Activated CD4-positive, alpha-beta T cell treated with anti-CD3 and anti-CD28 coated beads for 36 hours (primary cell): Measurements from ENCODE around the gene TMEM54. TPM values are rescaled to one million over a fixed set of nuclear protein-coding genes. Genes with fewer than 3 reads are reported as not detected.

Source experiments
- ATAC-seq: fragments of 200-7000 bp; cut with Tn5 transposase; one replicate; pipeline ENCODE4 v1.10.0; 2021; ENCODE audit warnings: mild to moderate bottlenecking, moderate library complexity
- CTCF ChIA-PET: fragments of 350-600 bp; sonication (Branson Sonifier 250); formaldehyde crosslinking; loops from one replicate; lab custom pipeline; 2021; ENCODE audit warnings: antibody characterized with exemption; lab: Charles Lee
- POLR2A ChIA-PET: fragments of 350-600 bp; sonication (Branson Sonifier 250); formaldehyde crosslinking; loops from one replicate; lab custom pipeline; 2021; ENCODE audit warnings: antibody characterized with exemption, inconsistent platforms; lab: Charles Lee
- DNase-seq: peaks from one replicate; pipeline ENCODE4 v3.0.0-alpha.2; 2020
- H3K27ac Mint-ChIP-seq: one replicate; pipeline ENCODE4 v1.8.0; 2021; ENCODE audit warnings: mixed read lengths
- H3K27me3 Mint-ChIP-seq: one replicate; pipeline ENCODE4 v1.8.0; 2021; ENCODE audit warnings: mixed read lengths
- H3K36me3 Mint-ChIP-seq: one replicate; pipeline ENCODE4 v1.8.0; 2021; ENCODE audit warnings: low read depth, mixed read lengths
- H3K4me1 Mint-ChIP-seq: one replicate; pipeline ENCODE4 v1.8.0; 2021; ENCODE audit warnings: mixed read lengths
- H3K4me3 Mint-ChIP-seq: one replicate; pipeline ENCODE4 v1.8.0; 2021; ENCODE audit warnings: mild to moderate bottlenecking, moderate library complexity, mixed read lengths
- H3K9me3 Mint-ChIP-seq: one replicate; pipeline ENCODE4 v1.8.0; 2021; ENCODE audit warnings: low read depth, mixed read lengths
- intact Hi-C, 2 experiments: fragments of 100-400 bp; cut with DNase I in 1 of 2; cut with micrococcal nuclease in 1 of 2; formaldehyde crosslinking; loops; one replicate each; pipeline versions ENCODE4 v1.14.2 to v1.15.1; 2022 to 2024; cut with DNase I, micrococcal nuclease
- total RNA-seq, 2 experiments: library from RNA; stranded (reverse); gene quantifications; one replicate each; pipeline ENCODE4 v1.2.3, GENCODE V29; 2021

TMEM54 gene
- total RNA-seq, result 1 to 10 TPM; 1.4 to 1.7 TPM

- intact Hi-C loops, result no loop called here
- H3K4me3 Mint-ChIP-seq, result peak within 1 kb of the TSS; percentile 65
- H3K4me1 Mint-ChIP-seq, result peaks cover 6% of the 10 kb centered on the region
- H3K9me3 Mint-ChIP-seq, result no peaks in the 10 kb centered on the region
- ChIA-PET CTCF (interaction anchor here (0.7 kb wide), 1 partner anchor 154 kb away, joined by 3 read pairs; no protein-coding TSS in a partner anchor), POLR2A (no interaction called here)
- peak; percentile 64 for ATAC-seq
- H3K36me3 Mint-ChIP-seq, result no peaks in the 10 kb centered on the region
- H3K27ac Mint-ChIP-seq, result no peak within 1 kb of the TSS
- peaks cover 38% of the 10 kb centered on the region for H3K27me3 Mint-ChIP-seq
- DNase-seq, result peak; percentile 38
These were observed at the start of gene TMEM54 for GRCh38 chr1:32900956-32901822. TSS of gene TMEM54 (minus strand) at chr1:32901389. CDS start at chr1:32901238, 151 bp downstream.

GRCh38 chr1:32949519-32949918 is 48.3 kb upstream of the TMEM54 start:
- intact Hi-C loops, result loop anchor here in 1 of 2 experiments (5.0 kb wide), 1 partner anchor 48 kb away; no protein-coding TSS in a partner anchor
- DNase-seq (no peak), ATAC-seq (no peak)
- Mint-ChIP-seq H3K4me1 (peaks cover 9% of the 10 kb centered on the region), H3K4me3 (no peak overlapping the region), H3K36me3 (peaks cover 22% of the 10 kb centered on the region), H3K27me3 (no peaks in the 10 kb centered on the region), H3K27ac (no peak overlapping the region), H3K9me3 (no peaks in the 10 kb centered on the region)
- ChIA-PET POLR2A (no interaction called here), CTCF (interaction anchor here (1.0 to 2.2 kb wide), 3 partner anchors 8 to 17 kb away, joined by 3 to 8 read pairs (median 4); no protein-coding TSS in a partner anchor)

GRCh38 chr1:32948905-32949304 is 47.7 kb upstream of the TMEM54 start:
- H3K27ac Mint-ChIP-seq, result peak overlapping the region; percentile 5
- POLR2A ChIA-PET, result interaction anchor here (0.5 kb wide), 1 partner anchor 105 kb away, joined by 4 read pairs; no protein-coding TSS in a partner anchor
- H3K27me3 Mint-ChIP-seq, result no peaks in the 10 kb centered on the region
- ATAC-seq, result no peak
- intact Hi-C loops, result loop anchor here in 1 of 2 experiments (5.0 kb wide), 1 partner anchor 48 kb away; no protein-coding TSS in a partner anchor
- peaks cover 7% of the 10 kb centered on the region for H3K4me1 Mint-ChIP-seq
- peaks cover 28% of the 10 kb centered on the region for H3K36me3 Mint-ChIP-seq
- no peak for DNase-seq
- no peak overlapping the region for H3K4me3 Mint-ChIP-seq
- H3K9me3 Mint-ChIP-seq, result no peaks in the 10 kb centered on the region
- CTCF ChIA-PET, result interaction anchor here (1.0 to 2.2 kb wide), 2 partner anchors 9 to 15 kb away, joined by 3 to 8 read pairs; no protein-coding TSS in a partner anchor

GRCh38 chr1:32948390-32948722 is 47.2 kb upstream of the TMEM54 start:
- no peak for DNase-seq
- ChIA-PET CTCF (interaction anchor here (0.6 to 2.2 kb wide), 3 partner anchors 15 to 349 kb away, joined by 3 to 8 read pairs (median 3); no protein-coding TSS in a partner anchor), POLR2A (interaction anchor here (0.5 kb wide), 1 partner anchor 106 kb away, joined by 4 read pairs; no protein-coding TSS in a partner anchor)
- no peak for ATAC-seq
- H3K27me3 Mint-ChIP-seq, result no peaks in the 10 kb centered on the region
- H3K4me1 Mint-ChIP-seq, result peaks cover 5% of the 10 kb centered on the region
- H3K36me3 Mint-ChIP-seq, result peaks cover 31% of the 10 kb centered on the region
- H3K4me3 Mint-ChIP-seq, result no peak overlapping the region
- no peak overlapping the region for H3K27ac Mint-ChIP-seq
- no peaks in the 10 kb centered on the region for H3K9me3 Mint-ChIP-seq
- intact Hi-C loops, result loop anchor here in 1 of 2 experiments (5.0 kb wide), 1 partner anchor 49 kb away; no protein-coding TSS in a partner anchor

- Mint-ChIP-seq H3K27ac (no peak overlapping the region), H3K4me1 (peaks cover 2% of the 10 kb centered on the region), H3K9me3 (no peaks in the 10 kb centered on the region), H3K27me3 (no peaks in the 10 kb centered on the region), H3K4me3 (no peak overlapping the region), H3K36me3 (peaks cover 32% of the 10 kb centered on the region)
- POLR2A ChIA-PET, result no interaction called here
- CTCF ChIA-PET, result interaction anchor here (0.6 to 2.2 kb wide), 4 partner anchors 14 to 350 kb away, joined by 3 to 8 read pairs (median 3); partner anchors contain the start of gene AZIN2
- ATAC-seq (no peak), DNase-seq (no peak)
- intact Hi-C loops, result loop anchor here in 1 of 2 experiments (5.0 kb wide), 1 partner anchor 49 kb away; no protein-coding TSS in a partner anchor
These were observed 46.6 kb upstream of the TMEM54 start for GRCh38 chr1:32947669-32948389.

- H3K36me3 Mint-ChIP-seq, result peaks cover 34% of the 10 kb centered on the region
- H3K4me3 Mint-ChIP-seq, result no peak overlapping the region
- DNase-seq (no peak), ATAC-seq (no peak)
- intact Hi-C loops, result loop anchor here in 1 of 2 experiments (5.0 kb wide), 1 partner anchor 51 kb away; no protein-coding TSS in a partner anchor
- POLR2A ChIA-PET, result interaction anchor here (0.8 kb wide), 1 partner anchor 13 kb away, joined by 3 read pairs; no protein-coding TSS in a partner anchor
- peaks cover 2% of the 10 kb centered on the region for H3K4me1 Mint-ChIP-seq
- no peaks in the 10 kb centered on the region for H3K27me3 Mint-ChIP-seq
- H3K27ac Mint-ChIP-seq, result no peak overlapping the region
- no peaks in the 10 kb centered on the region for H3K9me3 Mint-ChIP-seq
- CTCF ChIA-PET, result interaction anchor here (0.7 kb wide), 2 partner anchors 16 to 61 kb away, joined by 3 read pairs; no protein-coding TSS in a partner anchor
These were observed 45.2 kb upstream of the TMEM54 start for GRCh38 chr1:32946413-32946812.

GRCh38 chr1:32944180-32944579 is 43.0 kb upstream of the TMEM54 start:
- H3K36me3 Mint-ChIP-seq, result peaks cover 34% of the 10 kb centered on the region
- no peaks in the 10 kb centered on the region for H3K27me3 Mint-ChIP-seq
- H3K9me3 Mint-ChIP-seq, result no peaks in the 10 kb centered on the region
- POLR2A ChIA-PET, result no interaction called here
- H3K27ac Mint-ChIP-seq, result no peak overlapping the region
- H3K4me3 Mint-ChIP-seq, result no peak overlapping the region
- CTCF ChIA-PET, result interaction anchor here (0.6 to 3.3 kb wide), 4 partner anchors 9 to 112 kb away, joined by 3 to 21 read pairs (median 4); no protein-coding TSS in a partner anchor
- H3K4me1 Mint-ChIP-seq, result peaks cover 16% of the 10 kb centered on the region
- DNase-seq (no peak), ATAC-seq (no peak)
- intact Hi-C loops, result no loop called here

- ChIA-PET POLR2A (no interaction called here), CTCF (interaction anchor here (0.6 to 1.5 kb wide), 4 partner anchors 17 to 195 kb away, joined by 3 to 4 read pairs (median 4); no protein-coding TSS in a partner anchor)
- peak; percentile 54 for DNase-seq
- peaks cover 29% of the 10 kb centered on the region for H3K4me1 Mint-ChIP-seq
- intact Hi-C loops, result loop anchor here in 1 of 2 experiments (1.0 to 10.0 kb wide), 2 partner anchors 49 to 145 kb away; partner anchors contain the start of gene AZIN2
- H3K9me3 Mint-ChIP-seq, result no peaks in the 10 kb centered on the region
- H3K27me3 Mint-ChIP-seq, result no peaks in the 10 kb centered on the region
- H3K27ac Mint-ChIP-seq, result peak overlapping the region; percentile 45
- peaks cover 34% of the 10 kb centered on the region for H3K36me3 Mint-ChIP-seq
- peak; percentile 73 for ATAC-seq
- no peak overlapping the region for H3K4me3 Mint-ChIP-seq
These were observed 38.6 kb upstream of the TMEM54 start for GRCh38 chr1:32939655-32940371.

- ChIA-PET POLR2A (no interaction called here), CTCF (interaction anchor here (0.6 to 1.2 kb wide), 7 partner anchors 15 to 147 kb away, joined by 3 read pairs; no protein-coding TSS in a partner anchor)
- Mint-ChIP-seq H3K4me1 (peaks cover 27% of the 10 kb centered on the region), H3K36me3 (peaks cover 16% of the 10 kb centered on the region), H3K27ac (peak overlapping the region; percentile 2), H3K4me3 (no peak overlapping the region), H3K9me3 (no peaks in the 10 kb centered on the region), H3K27me3 (no peaks in the 10 kb centered on the region)
- intact Hi-C loops, result loop anchor here in 1 of 2 experiments (10.0 kb wide), 1 partner anchor 148 kb away; the partner anchor contains the start of gene AZIN2
- DNase-seq, result no peak
- ATAC-seq, result no peak
These were observed 35.9 kb upstream of the TMEM54 start for GRCh38 chr1:32937061-32937460.

GRCh38 chr1:32934535-32934934 is 33.3 kb upstream of the TMEM54 start:
- H3K9me3 Mint-ChIP-seq, result no peaks in the 10 kb centered on the region
- DNase-seq (no peak), ATAC-seq (no peak)
- no peak overlapping the region for H3K4me3 Mint-ChIP-seq
- ChIA-PET CTCF (interaction anchor here (0.7 to 6.0 kb wide), 16 partner anchors 9 to 213 kb away, joined by 3 to 68 read pairs (median 6); no protein-coding TSS in a partner anchor), POLR2A (interaction anchor here (1.0 kb wide), 1 partner anchor 73 kb away, joined by 3 read pairs; no protein-coding TSS in a partner anchor)
- no peaks in the 10 kb centered on the region for H3K27me3 Mint-ChIP-seq
- peaks cover 16% of the 10 kb centered on the region for H3K4me1 Mint-ChIP-seq
- no peak overlapping the region for H3K27ac Mint-ChIP-seq
- peaks cover 15% of the 10 kb centered on the region for H3K36me3 Mint-ChIP-seq
- intact Hi-C loops, result loop anchor here (5.0 to 10.0 kb wide), 2 partner anchors 73 to 150 kb away; partner anchors contain the start of gene AZIN2 (in 1 of the 2)
